ENCODE results near the gene WASL. TPM values are rescaled to one million over a fixed set of nuclear protein-coding genes. Genes with fewer than 3 reads are reported as not detected.
"Not testable (repeated sequence)": the region's sequence is repeated elsewhere in the genome, so short reads cannot be mapped to it uniquely, and the experiment has no call there.

Gene WASL
- total RNA-seq, 2 donors from 2014 or later, result 20.9 to 24.7 TPM

DNA sequence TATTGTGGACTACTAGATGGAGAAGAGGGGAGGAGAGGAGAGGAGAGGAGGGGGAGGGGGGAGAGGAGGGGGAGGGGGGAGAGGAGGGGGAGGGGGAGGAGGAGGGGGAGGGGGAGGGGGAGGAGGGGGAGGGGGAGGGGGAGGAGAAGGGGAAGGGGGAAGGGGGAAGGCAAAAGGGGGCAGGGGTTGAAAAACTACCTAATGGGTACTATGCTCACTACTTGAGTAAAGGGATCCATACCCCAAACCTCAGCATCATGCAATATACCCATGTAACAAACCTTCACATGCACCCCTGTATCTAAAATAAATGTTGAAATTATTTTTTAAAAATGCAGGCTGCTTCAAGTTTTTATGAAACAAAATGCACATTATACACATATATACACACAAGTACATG is 108.2 kb downstream of the WASL start:
- TF ChIP-seq, protein P1, sequence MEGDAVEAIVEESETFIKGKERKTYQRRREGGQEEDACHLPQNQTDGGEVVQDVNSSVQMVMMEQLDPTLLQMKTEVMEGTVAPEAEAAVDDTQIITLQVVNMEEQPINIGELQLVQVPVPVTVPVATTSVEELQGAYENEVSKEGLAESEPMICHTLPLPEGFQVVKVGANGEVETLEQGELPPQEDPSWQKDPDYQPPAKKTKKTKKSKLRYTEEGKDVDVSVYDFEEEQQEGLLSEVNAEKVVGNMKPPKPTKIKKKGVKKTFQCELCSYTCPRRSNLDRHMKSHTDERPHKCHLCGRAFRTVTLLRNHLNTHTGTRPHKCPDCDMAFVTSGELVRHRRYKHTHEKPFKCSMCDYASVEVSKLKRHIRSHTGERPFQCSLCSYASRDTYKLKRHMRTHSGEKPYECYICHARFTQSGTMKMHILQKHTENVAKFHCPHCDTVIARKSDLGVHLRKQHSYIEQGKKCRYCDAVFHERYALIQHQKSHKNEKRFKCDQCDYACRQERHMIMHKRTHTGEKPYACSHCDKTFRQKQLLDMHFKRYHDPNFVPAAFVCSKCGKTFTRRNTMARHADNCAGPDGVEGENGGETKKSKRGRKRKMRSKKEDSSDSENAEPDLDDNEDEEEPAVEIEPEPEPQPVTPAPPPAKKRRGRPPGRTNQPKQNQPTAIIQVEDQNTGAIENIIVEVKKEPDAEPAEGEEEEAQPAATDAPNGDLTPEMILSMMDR (IDR thresholded peaks at IDR 0.05), result no peak
- Histone ChIP-seq H3K27me3 (no peaks in the 10 kb centered on the region), H3K4me1 (peaks cover 0 to 32% of the 10 kb centered on the region in 2 donors), H3K4me3 (no peak overlapping the region), H3K36me3 (no peaks in the 10 kb centered on the region), H3K27ac (no peak overlapping the region), H3K9me3 (no peaks in the 10 kb centered on the region)
- no peak for DNase-seq (ENCODE audit: low spot score)

DNA sequence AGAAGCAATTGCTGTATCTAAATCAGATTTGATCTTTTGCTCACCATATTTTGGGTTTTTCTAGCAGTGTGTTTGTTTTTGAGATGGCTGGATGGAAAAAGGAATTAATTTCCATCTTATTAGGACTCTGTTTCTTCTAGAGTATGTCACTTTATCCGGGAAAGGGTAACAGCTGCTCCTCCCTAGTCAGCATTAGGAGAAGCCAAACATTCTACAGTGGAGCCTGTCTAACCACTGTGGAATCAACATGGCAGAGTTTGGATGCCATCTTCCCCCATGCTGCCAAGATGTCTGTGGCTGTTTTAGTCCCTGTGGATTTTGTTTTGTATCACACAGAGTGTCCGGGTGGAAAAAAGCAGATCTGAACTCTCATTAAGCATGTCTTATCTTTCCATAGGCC is 109.2 kb downstream of the WASL start:
- Histone ChIP-seq H3K4me1 (peaks cover 0 to 23% of the 10 kb centered on the region in 2 donors), H3K27me3 (no peaks in the 10 kb centered on the region), H3K4me3 (no peak overlapping the region), H3K36me3 (no peaks in the 10 kb centered on the region), H3K27ac (no peak overlapping the region), H3K9me3 (no peaks in the 10 kb centered on the region)
- no peak for DNase-seq (ENCODE audit: low spot score)
- TF ChIP-seq, protein P1 (IDR thresholded peaks at IDR 0.05), result no peak

GRCh38 chr7:123637878-123638277 is 110.9 kb downstream of the WASL start:
- H3K27me3 ChIP-seq, result no peaks in the 10 kb centered on the region
- no peak for DNase-seq (ENCODE audit: low spot score)
- no peaks in the 10 kb centered on the region for H3K9me3 ChIP-seq
- H3K4me3 ChIP-seq, result no peak overlapping the region
- TF ChIP-seq, protein P1 (IDR thresholded peaks at IDR 0.05), result no peak
- peaks cover 0 to 7% of the 10 kb centered on the region in 2 donors for H3K4me1 ChIP-seq
- no peak overlapping the region for H3K27ac ChIP-seq
- no peaks in the 10 kb centered on the region for H3K36me3 ChIP-seq

DNA sequence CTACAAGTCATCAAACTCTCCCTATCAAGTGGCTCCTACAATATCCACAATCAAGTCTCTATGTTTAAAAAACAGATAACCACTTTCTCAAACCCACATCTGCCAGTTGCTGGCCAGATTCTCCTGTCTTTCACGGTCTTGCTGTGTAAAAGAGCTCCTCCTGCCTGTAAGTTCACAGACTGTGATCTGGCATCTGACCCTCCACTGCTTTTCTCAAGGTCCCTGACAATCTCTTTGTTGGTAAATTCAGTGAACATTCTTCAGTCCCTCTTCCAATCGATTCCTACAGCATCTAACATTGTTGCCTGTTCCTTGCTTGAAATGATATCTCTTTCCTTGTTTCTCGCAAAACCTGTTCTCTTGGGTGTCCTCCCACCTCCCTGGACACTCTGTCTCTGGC is 111.6 kb downstream of the WASL start:
- DNase-seq (ENCODE audit: low spot score), result no peak
- Histone ChIP-seq H3K27me3 (no peaks in the 10 kb centered on the region), H3K4me3 (no peak overlapping the region), H3K27ac (peak overlapping the region in 1 of 2 donors; percentile 45), H3K9me3 (no peaks in the 10 kb centered on the region), H3K36me3 (no peaks in the 10 kb centered on the region), H3K4me1 (peaks cover 0 to 7% of the 10 kb centered on the region in 2 donors)
- TF ChIP-seq, protein P1 (IDR thresholded peaks at IDR 0.05), result peak in 1 of 2 donors; percentile 43

- Histone ChIP-seq H3K4me3 (no peak overlapping the region), H3K27ac (peak overlapping the region in 1 of 2 donors; percentile 10)
Observed at GRCh38 chr7:123635551-123636359, 113.0 kb downstream of the WASL start.

DNA sequence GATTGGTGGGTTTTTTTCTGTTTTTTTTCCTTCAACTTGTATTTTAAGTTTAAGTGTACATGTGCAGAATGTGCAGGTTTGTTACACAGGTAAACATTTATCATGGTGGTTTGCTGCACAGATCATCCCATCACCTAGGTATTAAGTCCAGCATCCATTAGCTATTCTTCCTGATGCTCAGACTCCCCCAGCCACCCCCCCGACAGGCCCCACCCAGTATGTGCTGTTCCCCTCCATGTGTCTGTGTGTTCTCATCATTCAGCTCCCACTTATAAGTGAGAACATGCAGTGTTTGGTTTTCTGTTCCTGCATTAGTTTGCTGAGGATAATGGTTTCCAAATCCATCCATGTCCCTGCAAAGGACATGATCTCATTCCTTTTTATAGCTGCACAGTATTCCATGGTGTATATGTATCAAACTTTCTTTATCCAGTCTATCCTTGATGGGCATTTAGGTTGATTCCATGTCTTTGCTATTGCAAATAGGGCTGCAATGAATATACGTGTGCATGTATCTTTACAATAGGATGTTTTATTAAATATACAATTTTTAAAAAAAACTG is 114.7 kb downstream of the WASL start:
- H3K9me3 ChIP-seq; H3K4me1 ChIP-seq; H3K36me3 ChIP-seq; H3K27me3 ChIP-seq; DNase-seq (ENCODE audit: low spot score); H3K4me3 ChIP-seq: not testable (repeated sequence)
- peak overlapping the region in 1 of 2 donors; percentile 46 for H3K27ac ChIP-seq

More at GRCh38 chr7:123635551-123636359, 113.0 kb downstream of the WASL start:
- Histone ChIP-seq H3K36me3 (no peaks in the 10 kb centered on the region), H3K27me3 (no peaks in the 10 kb centered on the region), H3K4me1 (peaks cover 0 to 3% of the 10 kb centered on the region in 2 donors), H3K9me3 (no peaks in the 10 kb centered on the region)
- TF ChIP-seq, protein P1 (IDR thresholded peaks at IDR 0.05), result peak in 1 of 2 donors; percentile 71
- no peak for DNase-seq (ENCODE audit: low spot score)

Data from right atrium auricular region (tissue), 2 donors.